ENCODE measurements around the gene HAUS3.
"Not testable (repeated sequence)": the region's sequence is repeated elsewhere in the genome, so short reads cannot be mapped to it uniquely, and the experiment has no call there.

HAUS3 gene

DNA sequence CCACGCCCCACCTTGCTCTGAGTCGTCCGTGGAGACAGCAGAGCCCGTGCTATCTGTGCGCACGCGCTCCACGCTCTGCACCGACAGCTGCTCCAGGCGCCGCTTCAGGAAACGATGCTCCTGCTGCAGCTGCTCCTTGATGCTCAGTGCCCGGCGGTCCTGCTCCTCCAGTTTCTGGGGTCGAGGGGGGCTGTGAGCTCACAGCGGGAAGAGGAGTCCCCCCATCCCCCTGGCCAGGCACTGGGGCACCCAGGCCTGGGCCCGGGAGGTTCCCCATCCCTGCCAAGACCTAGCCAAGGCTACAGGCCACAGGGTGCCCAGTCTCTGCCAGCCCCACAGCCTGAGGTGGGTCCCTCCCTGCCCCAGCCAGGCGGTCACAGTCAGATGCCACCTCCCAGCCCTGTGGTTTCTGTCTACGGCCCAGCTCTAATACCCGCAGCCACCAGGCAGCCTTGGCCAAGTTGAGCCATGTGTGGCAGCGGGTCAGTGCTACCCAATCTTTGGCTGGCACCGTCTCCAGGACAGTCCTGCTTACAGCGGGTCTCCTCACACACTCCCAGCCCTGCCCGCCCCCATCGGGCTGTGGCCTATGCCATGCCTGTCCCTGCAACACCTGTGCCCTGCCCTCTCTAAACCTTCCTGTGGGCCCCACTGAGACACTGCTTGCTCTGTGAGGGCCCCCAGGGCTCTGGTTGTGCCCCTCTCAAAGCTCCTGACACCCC is 9.3 kb upstream of the HAUS3 start:
- DNase-seq (ENCODE audit: low spot score) = peak; percentile 12

DNA sequence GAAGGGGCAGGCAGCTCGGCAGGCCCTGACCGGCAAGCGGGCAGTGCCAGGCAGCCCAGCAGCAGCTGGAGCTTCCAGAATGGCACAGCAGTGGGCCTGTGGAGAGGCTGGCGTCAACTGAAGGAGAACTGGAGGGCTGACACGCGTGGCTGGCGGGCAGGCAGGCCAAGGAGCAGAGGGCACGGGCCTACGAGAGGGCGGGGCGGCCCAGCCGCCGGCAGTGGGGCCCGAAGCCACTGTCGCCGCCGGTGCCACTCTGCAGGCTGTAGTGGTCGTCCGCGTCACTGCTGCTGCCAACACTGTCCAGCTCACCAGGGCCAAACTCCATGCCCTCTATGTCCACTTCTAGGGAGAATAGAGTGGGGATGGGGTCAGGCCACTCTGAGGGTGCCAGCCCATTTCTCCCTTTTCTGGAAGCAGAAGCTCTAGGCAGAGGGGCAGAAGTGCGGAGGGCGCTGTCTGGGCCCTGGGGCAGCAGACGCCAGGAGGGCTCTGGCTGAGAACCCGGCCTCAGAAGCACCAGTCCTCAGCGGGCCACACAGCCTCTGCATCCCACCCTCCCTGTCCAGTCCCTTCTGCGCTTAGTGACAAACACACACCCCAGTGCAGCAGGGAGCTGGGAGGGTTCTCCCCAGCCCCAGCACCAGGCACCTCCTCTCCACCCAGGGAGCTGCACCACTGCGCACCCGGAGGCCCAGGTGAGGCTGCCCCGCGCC is 8.6 kb upstream of the HAUS3 start:
- DNase-seq (ENCODE audit: low spot score) = peak; percentile 5

DNA sequence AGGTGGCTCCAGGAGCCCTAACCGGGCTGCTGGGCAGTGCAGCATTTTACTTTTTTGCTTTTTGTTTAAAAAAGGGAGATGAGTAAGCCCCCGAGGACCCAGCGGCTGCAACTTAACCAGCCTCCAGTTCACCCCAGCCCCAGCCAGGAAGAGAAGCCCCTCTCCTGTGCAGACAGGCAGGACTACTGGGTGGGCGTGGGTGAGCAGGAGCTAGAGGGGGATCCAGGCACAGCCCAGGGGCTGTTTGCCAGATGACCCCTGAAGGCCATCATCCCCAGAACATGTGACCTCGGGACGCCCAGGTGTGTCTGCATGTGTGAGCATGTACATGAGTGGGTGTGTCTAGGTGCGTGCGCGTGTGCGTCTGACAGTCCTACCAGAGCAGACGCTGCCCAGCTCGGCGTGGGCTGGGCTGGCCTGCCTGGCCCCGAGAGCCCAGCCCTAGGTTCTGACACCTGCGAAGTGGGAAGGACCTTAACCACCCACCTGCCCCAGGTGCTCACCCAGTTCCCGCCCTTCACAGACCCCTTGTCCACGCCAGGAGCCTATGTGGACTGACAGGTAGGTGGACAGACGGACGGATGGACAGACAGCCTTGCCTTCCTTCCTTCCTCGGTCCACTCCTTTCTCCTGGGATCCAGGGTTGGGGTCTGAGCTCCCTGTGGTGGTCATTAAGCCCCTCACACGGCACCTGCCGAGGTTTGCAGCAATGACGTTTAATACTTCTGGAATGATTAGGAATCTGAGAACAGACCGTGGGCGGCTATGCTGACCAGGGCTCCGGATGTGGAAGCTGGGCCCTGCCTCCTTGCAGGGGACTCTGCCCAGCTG is 7.8 kb upstream of the HAUS3 start:
- no peak for DNase-seq (ENCODE audit: low spot score)

DNA sequence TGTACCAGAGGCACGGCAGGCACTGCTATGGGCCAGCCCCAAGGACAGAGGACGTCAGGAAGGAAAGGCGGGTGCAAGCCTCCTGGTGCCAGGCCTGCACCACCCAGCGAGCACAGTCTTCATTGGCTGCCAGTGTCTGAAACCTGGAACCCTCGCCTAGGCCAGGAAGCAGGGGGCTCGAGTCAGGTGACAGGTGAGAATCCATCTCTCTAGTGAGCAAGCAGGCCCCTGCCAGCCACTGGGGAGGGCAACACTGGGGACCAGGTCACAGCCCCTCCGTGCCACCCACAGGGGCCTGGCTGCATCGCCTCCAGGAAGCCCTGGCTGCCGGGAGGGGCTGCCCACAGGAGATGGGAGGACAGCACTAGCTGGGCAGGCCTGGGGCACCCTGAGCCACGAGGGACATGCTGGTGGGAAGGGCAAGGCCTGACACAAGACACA is 6.9 kb upstream of the HAUS3 start:
- DNase-seq (ENCODE audit: low spot score) = no peak

DNA sequence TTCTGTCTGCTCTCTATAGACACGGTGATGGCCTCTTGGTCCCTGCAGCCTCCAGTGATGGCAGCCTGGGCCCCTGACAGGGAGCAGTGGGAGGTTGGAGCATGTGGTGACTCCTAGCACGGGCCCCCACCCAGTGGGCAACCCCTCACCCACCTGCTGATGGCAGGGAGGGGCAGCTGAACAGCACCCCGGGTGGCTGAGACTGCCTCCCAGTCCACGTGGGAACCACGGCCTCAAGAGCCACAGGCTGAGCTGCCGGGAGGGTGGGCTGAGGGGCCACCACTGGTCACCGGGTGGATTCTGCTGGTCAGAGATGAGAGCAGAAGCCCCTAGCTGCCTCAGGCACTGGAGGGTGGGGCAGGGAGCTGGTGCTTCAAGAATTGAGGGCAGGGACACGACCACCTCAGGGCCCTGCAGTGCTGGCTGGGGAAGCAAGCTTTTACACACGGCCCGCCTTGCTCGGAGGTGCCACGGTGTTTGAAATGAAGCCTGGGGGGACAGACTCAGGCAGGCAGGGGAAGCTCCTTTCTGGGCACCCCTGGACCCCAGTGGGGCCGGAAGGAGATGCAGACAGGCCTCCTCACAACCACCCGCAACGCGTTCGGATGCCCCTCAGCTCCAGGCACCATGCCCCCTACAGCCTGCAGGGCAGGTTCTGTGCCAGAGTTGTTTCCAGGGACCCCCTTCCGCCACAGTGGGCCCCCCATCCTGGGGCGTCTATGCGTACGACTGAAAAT is 6.3 kb upstream of the HAUS3 start:
- no peak for DNase-seq (ENCODE audit: low spot score)

DNA sequence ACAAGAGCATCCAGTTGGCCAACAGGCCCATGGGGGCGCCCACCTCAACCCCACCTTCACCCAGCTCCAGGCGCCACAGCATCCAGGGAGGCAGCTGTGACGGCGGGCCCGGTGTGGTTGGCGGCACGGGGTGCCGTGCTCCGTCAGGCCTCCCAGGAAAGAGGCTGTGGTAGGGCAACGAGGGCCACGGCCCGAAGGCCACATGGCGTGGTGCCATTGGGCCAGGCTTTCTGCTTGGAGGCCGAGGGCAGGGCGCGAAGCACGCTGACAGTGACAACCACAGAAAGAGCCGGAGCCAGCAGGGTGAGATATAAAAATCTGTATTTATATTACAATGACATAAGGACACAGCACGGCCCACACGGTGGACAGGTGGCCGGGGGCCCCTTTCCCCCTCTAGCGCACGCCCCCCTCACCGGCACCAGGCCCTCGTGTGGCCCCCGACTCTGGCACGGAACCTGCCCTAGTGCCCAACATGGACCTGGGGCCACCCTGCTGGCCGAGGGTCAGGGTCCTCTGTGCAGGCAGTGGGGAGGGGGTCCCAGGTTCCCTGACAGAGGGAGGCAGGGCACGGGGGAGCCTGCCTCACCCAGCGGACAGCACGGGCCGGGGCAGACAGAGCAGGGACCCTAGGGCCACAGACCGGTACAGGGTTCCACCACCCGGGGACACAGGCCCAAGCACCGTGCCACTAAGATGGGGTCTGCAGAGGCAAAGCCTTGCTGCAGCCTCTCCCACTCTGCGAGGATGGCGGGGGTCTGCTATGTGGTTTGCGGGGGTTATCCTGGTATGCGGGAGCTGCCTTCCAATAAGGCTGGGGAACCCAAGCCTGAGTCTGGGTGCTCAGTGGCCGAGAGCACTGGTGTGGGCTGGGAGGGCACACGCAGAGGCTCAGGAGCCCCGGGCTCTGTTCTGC is 5.5 kb upstream of the HAUS3 start:
- no peak for DNase-seq (ENCODE audit: low spot score)

DNA sequence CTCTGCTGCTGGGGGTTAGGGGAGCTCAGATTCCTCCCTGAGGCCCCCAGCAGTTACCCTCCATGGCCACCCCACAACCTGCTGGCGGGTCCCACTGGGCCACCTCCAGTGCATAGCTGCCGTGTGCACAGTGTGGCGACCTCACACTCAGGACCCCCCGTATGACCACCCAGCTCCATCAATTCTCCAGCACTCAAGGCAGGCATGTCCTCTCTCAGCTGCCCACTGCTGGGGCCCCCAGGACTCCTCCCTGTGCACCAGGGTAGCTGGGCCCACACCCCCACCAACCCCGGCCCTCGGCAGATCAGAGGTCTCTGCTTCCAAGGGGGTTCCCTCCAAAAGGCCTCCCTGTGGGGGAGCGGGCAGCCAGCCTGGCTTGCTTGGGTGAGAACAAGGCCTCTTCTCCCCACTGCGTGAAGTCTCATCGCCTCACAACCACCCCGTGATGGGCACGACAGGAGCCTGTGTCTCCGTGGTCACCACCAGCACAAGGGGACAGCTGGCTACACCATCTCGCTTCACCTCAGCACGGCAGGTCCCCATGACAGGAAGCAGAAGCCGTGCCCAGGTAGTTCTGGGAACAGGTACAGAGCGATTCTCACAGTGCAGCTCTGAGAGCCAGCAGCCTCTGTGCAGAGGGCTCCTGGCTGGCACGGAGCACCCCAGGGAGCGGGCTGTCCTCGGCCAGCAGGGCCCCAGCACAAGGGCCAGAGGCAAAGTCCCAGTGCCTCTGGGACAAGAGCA is 4.6 kb upstream of the HAUS3 start:
- no peak for DNase-seq (ENCODE audit: low spot score)

DNA sequence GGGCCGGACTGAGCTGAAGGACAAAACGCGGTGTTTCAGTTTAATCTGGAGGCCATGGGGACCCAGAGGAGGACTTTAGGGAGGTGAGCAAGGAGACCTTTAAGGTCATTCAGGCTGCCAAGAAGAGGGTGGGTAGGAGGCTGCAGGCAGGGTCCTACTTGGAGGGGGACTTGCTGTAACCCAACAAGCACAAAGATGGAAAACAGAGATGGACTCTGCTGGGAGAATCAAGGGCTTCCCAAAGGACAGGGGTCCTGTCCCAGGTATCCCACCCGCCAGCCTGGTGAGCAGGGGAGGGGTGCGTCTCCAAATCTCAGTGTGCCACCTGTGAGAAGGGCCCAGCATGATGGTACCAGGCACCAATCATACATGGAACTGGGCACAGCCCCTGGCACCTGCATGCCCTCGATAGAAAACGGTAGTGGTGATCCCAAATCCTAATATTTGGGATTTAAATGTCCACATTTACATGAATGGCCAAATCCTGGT is 3.9 kb upstream of the HAUS3 start:
- DNase-seq (ENCODE audit: low spot score) = no peak

DNA sequence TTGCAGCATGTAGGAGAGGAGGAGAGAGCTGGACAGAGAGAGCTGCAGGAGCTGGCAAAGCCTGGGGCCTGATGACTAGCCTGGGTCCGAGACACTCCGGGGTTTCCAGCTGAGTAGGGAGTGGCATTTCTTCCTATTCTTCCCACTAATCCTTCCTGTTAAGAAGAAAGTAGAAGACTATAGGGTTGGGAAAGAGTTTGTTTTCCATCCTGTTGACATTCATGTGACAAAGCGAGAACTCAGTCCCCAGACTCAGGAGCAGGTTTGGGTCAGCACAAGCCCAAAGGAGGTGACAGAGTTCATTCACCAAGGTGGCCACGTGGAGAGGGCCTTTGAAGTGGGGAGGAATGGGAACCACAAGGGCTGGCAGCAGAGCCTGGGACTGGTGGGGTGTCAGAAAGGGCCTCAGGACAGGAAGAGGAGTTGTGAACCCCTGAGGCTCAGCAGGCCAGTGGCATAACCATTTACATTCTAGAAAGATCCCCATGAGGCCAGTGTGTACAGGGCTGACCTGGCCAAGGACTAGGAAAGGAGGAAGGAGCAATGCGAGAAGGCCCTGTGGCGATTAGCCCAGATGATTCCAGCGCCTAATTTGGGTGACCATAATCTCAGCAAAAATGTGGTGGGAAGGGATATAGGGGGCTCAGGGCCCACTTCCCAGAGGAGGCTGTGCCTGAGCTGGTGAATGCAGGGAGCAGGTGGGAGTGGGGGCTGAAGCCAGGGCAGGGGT is 3.3 kb upstream of the HAUS3 start:
- DNase-seq (ENCODE audit: low spot score) = no peak

DNA sequence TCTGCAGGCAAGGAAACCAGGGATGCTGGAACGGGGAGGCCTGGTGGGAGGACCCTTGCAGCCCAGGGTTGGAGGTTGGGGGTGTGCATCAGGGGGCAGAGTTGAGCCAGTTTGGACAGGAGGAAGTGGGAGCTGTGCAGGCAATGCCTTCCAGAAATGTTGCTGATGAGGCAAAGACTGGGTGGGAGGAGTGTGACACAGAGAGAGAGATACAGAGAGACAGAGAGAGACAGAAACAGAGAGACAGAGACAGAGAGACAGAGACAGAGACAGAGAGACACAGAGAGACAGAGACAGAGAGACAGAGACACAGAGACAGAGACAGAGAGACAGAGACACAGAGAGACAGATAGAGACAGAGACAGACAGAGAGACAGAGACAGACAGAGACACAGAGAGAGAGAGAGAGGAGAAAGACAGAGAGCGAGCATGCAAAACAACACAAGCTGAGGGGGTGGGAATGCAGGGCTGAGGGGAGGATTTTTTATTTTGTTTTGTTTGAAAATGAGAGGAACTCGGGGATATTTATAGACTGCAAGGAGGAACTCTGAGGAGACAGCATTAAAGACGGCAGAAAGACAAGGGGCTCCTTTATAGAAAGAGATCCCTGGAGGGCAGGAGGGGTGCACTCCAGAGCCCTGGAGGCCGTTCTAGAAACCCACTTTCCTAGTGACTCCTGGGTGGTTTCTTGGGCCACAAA is 1.9 kb upstream of the HAUS3 start:
- no peak for DNase-seq (ENCODE audit: low spot score)

DNA sequence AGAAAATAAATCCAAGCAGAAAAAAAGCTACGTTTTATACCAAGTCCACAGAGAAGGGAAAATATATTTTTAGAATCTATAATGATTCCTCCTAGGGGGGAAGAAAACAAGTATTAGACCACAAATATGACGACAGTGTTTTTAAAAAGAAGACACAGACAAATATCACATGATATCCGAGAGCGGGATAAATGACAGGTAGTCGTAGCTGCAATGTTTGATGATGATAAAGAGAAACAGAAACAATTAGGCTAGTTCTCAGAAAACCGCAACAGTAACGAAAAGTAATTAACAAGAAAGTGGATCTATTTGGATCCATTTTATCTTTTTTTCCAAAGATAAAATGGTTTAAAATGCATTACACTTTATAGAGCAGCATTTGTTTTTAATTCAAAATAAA is 918 bp downstream of the HAUS3 start:
- DNase-seq (ENCODE audit: low spot score) = no peak

DNA sequence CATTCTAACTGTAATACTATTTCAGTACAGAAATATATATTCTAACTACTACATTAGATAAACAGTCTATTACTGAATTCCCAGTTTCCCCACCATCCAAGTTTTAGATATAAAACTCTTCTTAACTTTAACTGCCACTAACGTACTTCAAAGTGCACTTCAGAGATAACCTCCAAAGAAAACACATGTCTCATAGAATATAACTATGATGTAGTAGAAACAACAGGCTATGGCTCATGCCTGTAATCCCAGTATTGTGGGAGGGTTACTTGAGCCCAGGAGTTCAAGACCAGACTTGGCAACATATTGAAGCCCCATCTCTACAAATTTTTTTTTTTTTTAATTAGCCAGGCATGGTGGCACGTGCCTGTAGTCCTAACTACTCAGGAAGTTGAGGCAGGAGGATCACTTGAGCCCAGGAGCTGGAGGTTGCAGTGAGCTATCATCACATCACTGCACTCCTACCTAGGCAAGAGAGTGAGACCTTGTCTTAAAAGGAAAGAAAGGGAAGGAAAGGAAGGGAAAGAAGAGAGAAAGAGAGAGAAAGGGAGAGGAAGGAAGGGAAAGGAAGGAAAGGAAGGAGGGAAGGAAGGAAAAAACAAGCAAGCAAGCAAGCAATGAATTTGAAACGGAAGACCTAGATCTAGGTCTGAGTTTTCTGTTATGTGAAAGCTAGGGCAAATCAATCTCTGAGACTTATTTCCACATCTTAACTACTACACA is 4.8 kb downstream of the HAUS3 start:
- no peak for DNase-seq (ENCODE audit: low spot score)

DNA sequence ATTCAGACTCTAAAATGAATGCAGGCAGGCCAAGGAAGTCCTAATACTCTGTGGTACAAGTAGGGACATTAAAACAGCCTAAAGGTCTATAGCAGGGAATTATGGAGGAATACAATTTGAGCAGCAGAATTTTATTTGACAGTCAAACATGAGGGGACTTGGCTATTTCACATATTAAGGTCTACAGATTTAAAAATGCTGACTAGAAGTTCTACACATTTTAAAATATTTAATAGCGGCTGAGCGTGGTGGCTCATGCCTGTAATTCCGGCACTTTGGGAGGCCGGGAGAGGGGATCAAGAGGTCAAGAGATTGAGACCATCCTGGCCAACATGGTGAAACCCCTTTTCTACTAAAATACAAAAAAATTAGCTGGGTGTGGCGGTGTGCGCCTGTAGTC is 10.8 kb downstream of the HAUS3 start:
- no peak for DNase-seq (ENCODE audit: low spot score)

DNA sequence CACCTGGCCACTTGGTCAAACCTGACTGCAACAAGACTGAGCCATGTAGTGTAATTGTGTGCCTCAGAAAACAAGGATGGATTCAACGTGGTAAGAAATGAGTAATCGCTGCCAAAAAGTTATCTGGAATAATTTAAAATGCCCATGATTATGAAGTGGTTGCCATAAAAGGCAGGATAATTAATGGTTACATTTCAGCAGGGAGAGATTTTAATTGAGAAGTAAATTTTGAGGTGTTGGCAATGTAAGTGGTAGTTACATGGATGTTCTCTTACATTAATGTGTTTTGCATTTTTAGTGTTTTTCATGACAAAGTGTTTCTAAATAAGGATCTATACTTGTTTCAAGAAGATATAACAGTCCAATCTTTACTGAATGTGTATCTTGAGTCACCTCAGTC is 15.7 kb downstream of the HAUS3 start:
- DNase-seq (ENCODE audit: low spot score) = no peak

DNA sequence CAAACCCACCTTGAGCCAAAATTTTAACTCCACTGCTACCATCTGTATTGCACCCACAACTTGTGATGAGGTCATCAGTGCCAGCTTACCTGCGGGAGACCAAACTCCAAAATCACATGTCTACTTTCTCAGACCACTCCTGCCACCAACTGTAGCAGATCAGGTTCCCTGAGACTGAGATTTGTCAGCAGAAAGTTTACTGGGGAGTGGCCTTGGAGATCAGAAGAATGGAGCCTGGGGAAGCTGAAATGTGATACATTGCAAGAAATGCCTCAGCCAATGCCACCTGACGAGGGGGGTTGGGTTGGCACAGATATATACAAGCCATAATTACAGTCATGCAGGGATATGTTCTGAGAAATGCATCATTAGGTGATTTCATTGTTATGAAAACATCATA is 19.1 kb downstream of the HAUS3 start:
- DNase-seq (ENCODE audit: low spot score) = no peak

DNA sequence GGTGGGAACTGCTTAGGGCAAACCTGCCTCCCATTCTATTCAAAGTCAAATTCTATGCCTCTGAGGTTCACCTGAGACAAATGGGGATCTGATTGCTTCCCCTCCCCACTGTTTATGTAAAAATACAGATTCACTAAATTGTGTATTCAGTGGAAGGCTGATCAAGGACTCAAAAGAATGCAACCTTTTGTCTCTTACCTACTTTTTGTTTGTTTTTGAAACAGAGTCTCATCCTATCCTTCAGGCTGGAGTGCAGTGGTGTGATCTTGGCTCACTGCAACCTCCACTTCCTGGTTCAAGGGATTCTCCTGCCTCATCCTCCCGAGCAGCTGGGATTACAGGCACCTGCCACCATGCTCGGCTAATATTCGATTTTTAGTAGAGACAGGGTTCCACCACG is 20.5 kb downstream of the HAUS3 start:
- DNase-seq (ENCODE audit: low spot score) = not testable (repeated sequence)

DNA sequence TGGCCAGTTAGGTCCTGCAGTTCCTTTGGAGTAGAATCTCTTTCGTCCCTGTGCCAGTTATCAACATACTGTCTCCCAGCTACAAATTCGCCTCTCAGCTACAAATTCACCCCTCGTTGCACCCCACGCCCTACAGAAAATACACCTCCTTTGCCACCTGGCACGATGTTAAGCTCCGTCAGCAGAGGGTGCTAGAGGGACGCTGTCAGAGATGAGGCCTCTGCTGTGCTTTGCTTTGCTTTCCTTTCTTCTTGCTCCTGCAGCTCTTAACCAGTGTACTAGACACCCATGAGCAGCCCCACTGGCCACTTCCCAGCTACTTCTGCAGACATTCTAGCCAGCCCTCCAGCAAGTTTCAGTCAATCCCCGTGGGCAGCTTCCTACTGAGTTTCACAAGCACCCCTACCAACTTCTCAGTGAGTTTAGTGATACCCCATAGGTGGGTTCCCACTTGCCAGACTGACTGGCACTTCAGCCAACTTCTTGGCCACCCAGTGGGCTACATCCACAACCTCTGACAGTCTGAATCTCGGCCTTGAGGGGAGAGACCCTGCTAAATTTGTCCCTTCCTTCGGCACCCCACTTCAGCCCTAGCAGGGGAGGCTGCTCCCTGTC is 21.8 kb downstream of the HAUS3 start:
- peak; percentile 27 for DNase-seq (ENCODE audit: low spot score)

Data from HuH-7.5 (cell line).